Fibroblast of lung (primary cell): ENCODE data around the gene CHST11. TPM values are rescaled to one million over a fixed set of nuclear protein-coding genes. Genes with fewer than 3 reads are reported as not detected.

ENCODE experiments used
- DNase-seq, 2 donors: peaks; one replicate each; pipeline versions ENCODE4 v3.0.0 to v3.0.0-alpha.2; 2010; ENCODE audit warnings: low read depth in 2 of 2
- H2AFZ ChIP-seq: 2 replicates; pipeline ENCODE4 v1.5.1; 2012; ENCODE audit warnings: low read length, control low read depth, inconsistent platforms
- H3K27ac ChIP-seq: 2 replicates; pipeline ENCODE4 v1.5.1; 2011; ENCODE audit warnings: low read length, control low read depth; ENCODE audit not compliant: insufficient read depth
- H3K27me3 ChIP-seq: 2 replicates; pipeline ENCODE4 v1.5.1; 2011; ENCODE audit warnings: mild to moderate bottlenecking, low read length; ENCODE audit not compliant: control insufficient read depth, insufficient read depth
- H3K36me3 ChIP-seq: 2 replicates; pipeline ENCODE4 v1.5.1; 2011; ENCODE audit warnings: low read length; ENCODE audit not compliant: control insufficient read depth, insufficient read depth
- H3K4me1 ChIP-seq: 2 replicates; pipeline ENCODE4 v1.5.1; 2011; ENCODE audit warnings: low read length; ENCODE audit not compliant: control insufficient read depth, insufficient read depth; ENCODE audit errors: extremely low read depth
- H3K4me2 ChIP-seq: 2 replicates; pipeline ENCODE4 v1.5.1; 2011; ENCODE audit warnings: low read length, control low read depth; ENCODE audit not compliant: insufficient read depth; ENCODE audit errors: extremely low read depth
- H3K4me3 ChIP-seq, 4 experiments: fragments of 200-600 bp in 1 of 4; sonication (generic) in 1 of 4; replicated peaks in 1 of 4; 2 replicates each; pipeline ENCODE4 v1.5.1; 2011 to 2016; ENCODE audit warnings: low read length in 4 of 4, low read depth in 3 of 4, mild to moderate bottlenecking in 3 of 4, control low read depth in 2 of 4, inconsistent platforms in 1 of 4, mixed read lengths in 1 of 4; ENCODE audit not compliant: insufficient read depth in 1 of 4; ENCODE audit errors: control extremely low read depth in 1 of 4
- H3K79me2 ChIP-seq: 2 replicates; pipeline ENCODE4 v1.5.1; 2012; ENCODE audit warnings: mild to moderate bottlenecking, low read length, inconsistent platforms; ENCODE audit not compliant: control insufficient read depth, insufficient read depth
- H3K9ac ChIP-seq: 2 replicates; pipeline ENCODE4 v1.5.1; 2011; ENCODE audit warnings: mild to moderate bottlenecking, low read length, control low read depth; ENCODE audit not compliant: insufficient read depth
- H3K9me3 ChIP-seq: 2 replicates; pipeline ENCODE4 v1.5.1; 2012; ENCODE audit warnings: low read depth, low read length; ENCODE audit not compliant: control insufficient read depth, insufficient read depth
- H4K20me1 ChIP-seq: 2 replicates; pipeline ENCODE4 v1.5.1; 2011; ENCODE audit warnings: low read length; ENCODE audit not compliant: control insufficient read depth, insufficient read depth; ENCODE audit errors: extremely low read depth
- CTCF ChIP-seq, 2 donors: IDR thresholded peaks in 1 of 2; conservative IDR thresholded peaks in 1 of 2; 1 replicate in 1 of 2; 2 replicates in 1 of 2; pipeline ENCODE4 v1.5.1; 2011 to 2012; ENCODE audit warnings: low read length in 2 of 2, control low read depth in 1 of 2, inconsistent platforms in 1 of 2, low read depth in 1 of 2, mild to moderate bottlenecking in 1 of 2
- EZH2 ChIP-seq: IDR thresholded peaks from 2 replicates; pipeline ENCODE4 v1.5.1; 2012; ENCODE audit warnings: low read length, control low read depth, mild to moderate bottlenecking; ENCODE audit errors: missing control alignments
- polyA plus RNA-seq, 2 donors: library from polyadenylated mRNA; depleted of rRNA in 1 of 2; stranded (reverse) in 1 of 2; unstranded in 1 of 2; fragments of >200 nt; gene quantifications; 2 replicates each; pipeline ENCODE4 v1.2.1, GENCODE V29; 2011 to 2012; ENCODE audit warnings: missing spikeins in 1 of 2
- total RNA-seq: library from RNA; depleted of rRNA; stranded (reverse); fragments of >200 nt; gene quantifications from 2 replicates; pipeline ENCODE4 v1.2.1, GENCODE V29; 2014

Gene CHST11
- total and polyA plus RNA-seq, 2 donors (not counting 1 experiment from before 2014, with no cell fraction given), result 3.5 to 9.1 TPM

GRCh38 chr12:104427547-104427938 is 29.2 kb upstream of the CHST11 start:
- Histone ChIP-seq H3K4me2 (no peak overlapping the region), H2AFZ (no peak overlapping the region), H3K27me3 (no peaks in the 10 kb centered on the region), H3K79me2 (no peaks in the 10 kb centered on the region), H3K27ac (no peak overlapping the region), H3K9ac (no peak overlapping the region), H3K4me3 (no peak overlapping the region), H3K9me3 (no peaks in the 10 kb centered on the region), H4K20me1 (no peaks in the 10 kb centered on the region), H3K36me3 (no peaks in the 10 kb centered on the region), H3K4me1 (peaks cover 4% of the 10 kb centered on the region)
- no peak for DNase-seq
- no peak for TF ChIP-seq CTCF (conservative IDR thresholded peaks at IDR 0.05 in 1 of 2, IDR thresholded peaks at IDR 0.05 in 1 of 2; ENCODE audit: low read depth in 1 of 2, low read length in 2 of 2)
- no peak for TF ChIP-seq EZH2

GRCh38 chr12:104433061-104433460 is 23.7 kb upstream of the CHST11 start:
- no peaks in the 10 kb centered on the region for H3K36me3 ChIP-seq
- no peak overlapping the region for H3K27ac ChIP-seq
- no peaks in the 10 kb centered on the region for H3K79me2 ChIP-seq
- no peak for TF ChIP-seq EZH2
- TF ChIP-seq CTCF (conservative IDR thresholded peaks at IDR 0.05 in 1 of 2, IDR thresholded peaks at IDR 0.05 in 1 of 2; ENCODE audit: low read depth in 1 of 2, low read length in 2 of 2), result no peak
- no peak for DNase-seq
- no peak overlapping the region for H2AFZ ChIP-seq
- no peaks in the 10 kb centered on the region for H3K4me1 ChIP-seq
- no peaks in the 10 kb centered on the region for H4K20me1 ChIP-seq
- no peak overlapping the region for H3K4me3 ChIP-seq
- no peak overlapping the region for H3K9ac ChIP-seq
- H3K4me2 ChIP-seq, result no peak overlapping the region
- H3K9me3 ChIP-seq, result no peaks in the 10 kb centered on the region
- peaks cover 4% of the 10 kb centered on the region for H3K27me3 ChIP-seq

GRCh38 chr12:104434129-104434528 is 22.6 kb upstream of the CHST11 start:
- Histone ChIP-seq H3K36me3 (no peaks in the 10 kb centered on the region), H3K4me3 (no peak overlapping the region), H3K4me2 (no peak overlapping the region), H2AFZ (no peak overlapping the region), H3K9ac (no peak overlapping the region), H3K27ac (no peak overlapping the region), H3K9me3 (no peaks in the 10 kb centered on the region), H3K79me2 (no peaks in the 10 kb centered on the region), H4K20me1 (no peaks in the 10 kb centered on the region), H3K4me1 (no peaks in the 10 kb centered on the region), H3K27me3 (peaks cover 4% of the 10 kb centered on the region)
- DNase-seq, result no peak
- TF ChIP-seq EZH2 (no peak), CTCF (conservative IDR thresholded peaks at IDR 0.05 in 1 of 2, IDR thresholded peaks at IDR 0.05 in 1 of 2; ENCODE audit: low read depth in 1 of 2, low read length in 2 of 2) (no peak)
